HG02970 (cell line): ENCODE data around the gene DDX19B.
"Not testable (repeated sequence)": the region's sequence is repeated elsewhere in the genome, so short reads cannot be mapped to it uniquely, and the experiment has no call there.

Source experiments
- ATAC-seq: cut with Tn5 transposase; IDR thresholded peaks from one replicate; pipeline ENCODE4 v1.9.1; 2021; ENCODE audit warnings: mild to moderate bottlenecking, moderate library complexity, moderate number of reproducible peaks; ENCODE audit not compliant: unreplicated experiment, low FRiP score

DDX19B gene

GRCh38 chr16:70298988-70299938 is at the start of gene DDX19B:
Gene DDX19B, plus strand, starts transcription at chr16:70299186. Its CDS starts 112 bp downstream, at chr16:70299298.
- ATAC-seq, result no peak

GRCh38 chr16:70249697-70250096 is 49.3 kb upstream of the DDX19B start:
- ATAC-seq, result not testable (repeated sequence)

- ATAC-seq, result peak; percentile 41
These were observed 48.0 kb upstream of the DDX19B start for GRCh38 chr16:70250748-70251628.

- ATAC-seq, result peak; percentile 88
These were observed 47.2 kb upstream of the DDX19B start, which contains the start of gene EXOSC6 for GRCh38 chr16:70251629-70252354. Gene EXOSC6, minus strand, starts transcription at chr16:70251940. Its CDS starts 40 bp downstream, at chr16:70251900.

- no peak for ATAC-seq
These were observed 46.5 kb upstream of the DDX19B start for GRCh38 chr16:70252355-70252988.

- ATAC-seq, result no peak
These were observed 45.5 kb upstream of the DDX19B start for GRCh38 chr16:70253291-70254106.

GRCh38 chr16:70254180-70254964 is 44.6 kb upstream of the DDX19B start:
- no peak for ATAC-seq

- no peak for ATAC-seq
These were observed 44.1 kb upstream of the DDX19B start for GRCh38 chr16:70254965-70255286.

- no peak for ATAC-seq
These were observed 43.4 kb upstream of the DDX19B start for GRCh38 chr16:70255574-70255973.

GRCh38 chr16:70257391-70257790 is 41.6 kb upstream of the DDX19B start:
- no peak for ATAC-seq

- no peak for ATAC-seq
These were observed 40.9 kb upstream of the DDX19B start for GRCh38 chr16:70258065-70258464.

- no peak for ATAC-seq
These were observed 40.0 kb upstream of the DDX19B start for GRCh38 chr16:70258946-70259345.

GRCh38 chr16:70259903-70260302 is 39.1 kb upstream of the DDX19B start:
- not testable (repeated sequence) for ATAC-seq

- ATAC-seq, result no peak
These were observed 31.5 kb upstream of the DDX19B start for GRCh38 chr16:70267516-70267915.

- not testable (repeated sequence) for ATAC-seq
These were observed 31.1 kb upstream of the DDX19B start for GRCh38 chr16:70267922-70268321.

GRCh38 chr16:70269471-70269870 is 29.5 kb upstream of the DDX19B start:
- ATAC-seq, result no peak

- no peak for ATAC-seq
These were observed 28.8 kb upstream of the DDX19B start for GRCh38 chr16:70270176-70270575.

- ATAC-seq, result no peak
These were observed 27.3 kb upstream of the DDX19B start for GRCh38 chr16:70271696-70272095.
